ENCODE results near the gene KLHDC10. TPM values are rescaled to one million over a fixed set of nuclear protein-coding genes. Genes with fewer than 3 reads are reported as not detected.

Gene KLHDC10
- total and polyA plus RNA-seq, 2 of the 13 experiments (the other 11 are each of a cell fraction or from before 2014, with no cell fraction given), result 11.9 to 21.6 TPM

- TF ChIP-seq ZNF253 (CRISPR knock-in tag; IDR thresholded peaks at IDR 0.05; ENCODE audit: borderline replicate concordance) (no peak), FOXM1 (CRISPR knock-in tag; IDR thresholded peaks at IDR 0.05) (no peak), HOXD1 (CRISPR knock-in tag; IDR thresholded peaks at IDR 0.05) (no peak), REST (IDR thresholded peaks at IDR 0.05; ENCODE audit: borderline replicate concordance in 1 of 2, low read depth in 1 of 2, low read length in 2 of 2) (no peak), ZNF101 (CRISPR knock-in tag; IDR thresholded peaks at IDR 0.05; ENCODE audit: borderline replicate concordance, low read depth) (no peak), TBP (CRISPR knock-in tag; IDR thresholded peaks at IDR 0.05) (no peak), ZNF12 (CRISPR knock-in tag; IDR thresholded peaks at IDR 0.05) (no peak), CEBPZ (IDR thresholded peaks at IDR 0.05; ENCODE audit: low read length) (no peak), MLXIP (CRISPR knock-in tag; IDR thresholded peaks at IDR 0.05; ENCODE audit: borderline replicate concordance) (no peak), HNRNPH1 (optimal IDR thresholded peaks at IDR 0.05; ENCODE audit: low read depth, low read length) (no peak), ZIK1 (CRISPR knock-in tag; IDR thresholded peaks at IDR 0.05; ENCODE audit: borderline replicate concordance, low read depth) (no peak), KMT2A (CRISPR knock-in tag; IDR thresholded peaks at IDR 0.05) (no peak), HNRNPLL (IDR thresholded peaks at IDR 0.05; ENCODE audit: low read depth, low read length, poor library complexity, severe bottlenecking) (no peak), ZNF276 (CRISPR knock-in tag; IDR thresholded peaks at IDR 0.05; ENCODE audit: low read depth) (no peak), ZBTB14 (CRISPR knock-in tag; IDR thresholded peaks at IDR 0.05) (no peak), NFE2L2 (IDR thresholded peaks at IDR 0.05; ENCODE audit: low read length) (no peak), ZNF660 (CRISPR knock-in tag; IDR thresholded peaks at IDR 0.05; ENCODE audit: borderline replicate concordance, low read depth) (no peak)
Measured at GRCh38 chr7:130113887-130114286, 43.6 kb downstream of the KLHDC10 start (continued).
